ENCODE results near the gene SMIM15.

Gene SMIM15

DNA sequence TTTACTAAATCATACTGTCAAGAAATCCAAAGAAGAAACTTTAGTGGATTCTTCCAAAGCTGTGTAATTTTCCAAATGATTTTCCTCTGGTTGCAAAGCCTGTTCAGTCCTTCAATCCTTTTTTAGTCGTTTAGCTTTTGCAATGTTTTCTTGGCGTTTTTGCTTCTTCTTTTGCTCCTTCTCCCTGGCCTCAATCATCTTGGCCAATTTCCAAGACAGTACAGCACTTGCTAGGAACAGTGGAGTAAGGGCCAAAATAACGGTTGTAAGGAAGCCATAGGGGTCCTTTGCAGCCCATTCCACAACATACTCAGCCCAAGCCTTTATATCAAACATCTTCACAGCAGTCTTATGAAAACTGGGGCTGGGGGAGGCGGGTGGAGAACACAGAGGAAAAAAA is 2.4 kb downstream of the SMIM15 start:
- DNase-seq (ENCODE audit: low read depth): peak; percentile 26

DNA sequence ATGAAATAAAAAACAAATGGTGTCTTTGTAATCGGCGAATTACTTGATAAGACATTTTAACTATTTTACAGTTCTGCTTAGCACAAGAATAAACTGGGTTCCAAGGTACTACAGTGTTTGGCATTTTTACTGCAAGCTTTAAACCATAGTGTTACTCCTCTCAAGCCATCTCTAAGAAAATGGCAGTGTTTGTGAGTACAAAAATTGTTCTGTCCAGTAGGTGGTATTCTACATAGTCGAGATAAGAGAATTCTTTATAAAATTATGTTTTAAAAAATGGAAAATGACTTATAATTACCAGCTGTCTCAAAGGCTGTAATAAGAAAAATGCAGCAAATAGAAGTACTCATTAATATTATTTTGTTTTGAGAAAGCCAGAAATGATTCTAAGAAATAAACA is 3.2 kb downstream of the SMIM15 start:
- peak; percentile 26 for DNase-seq (ENCODE audit: low read depth)

DNA sequence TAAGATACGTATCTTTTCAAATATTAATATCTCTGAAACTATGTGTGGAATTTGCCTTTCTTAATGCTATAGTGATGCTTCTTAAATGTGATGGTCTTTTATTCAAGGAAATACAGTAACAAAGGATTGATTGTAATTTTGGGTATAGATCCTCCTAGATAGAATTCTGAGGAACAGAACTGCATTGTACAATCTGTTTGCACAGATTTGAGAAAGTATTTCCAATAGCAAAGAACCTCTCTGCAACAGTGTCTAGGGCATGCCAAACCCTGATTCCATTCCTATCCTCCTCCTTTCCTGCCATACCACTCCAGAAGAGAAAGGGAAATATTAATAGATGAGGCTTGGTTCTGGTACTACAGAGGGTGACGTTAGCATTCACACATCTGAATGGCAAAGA is 10.4 kb downstream of the SMIM15 start:
- DNase-seq (ENCODE audit: low read depth): no peak

DNA sequence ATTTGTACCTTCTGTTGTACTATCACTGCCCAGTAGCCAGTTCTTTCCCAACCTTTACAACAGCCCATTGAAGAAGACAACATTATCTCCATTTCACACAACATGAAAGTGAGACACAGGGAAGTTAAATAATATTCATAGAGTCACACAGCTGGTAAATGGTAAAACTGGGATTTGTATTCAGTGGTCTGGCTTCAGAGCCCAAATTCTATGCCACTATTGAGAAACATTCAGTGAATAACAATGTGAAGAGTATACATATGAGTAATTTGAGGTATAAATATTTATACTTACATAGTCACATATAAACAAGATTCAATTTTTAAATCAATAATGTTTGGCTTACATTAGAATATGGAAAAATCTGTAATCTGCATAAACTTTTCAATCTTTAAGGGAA is 13.8 kb downstream of the SMIM15 start:
- peak; percentile 50 for DNase-seq (ENCODE audit: low read depth)

DNA sequence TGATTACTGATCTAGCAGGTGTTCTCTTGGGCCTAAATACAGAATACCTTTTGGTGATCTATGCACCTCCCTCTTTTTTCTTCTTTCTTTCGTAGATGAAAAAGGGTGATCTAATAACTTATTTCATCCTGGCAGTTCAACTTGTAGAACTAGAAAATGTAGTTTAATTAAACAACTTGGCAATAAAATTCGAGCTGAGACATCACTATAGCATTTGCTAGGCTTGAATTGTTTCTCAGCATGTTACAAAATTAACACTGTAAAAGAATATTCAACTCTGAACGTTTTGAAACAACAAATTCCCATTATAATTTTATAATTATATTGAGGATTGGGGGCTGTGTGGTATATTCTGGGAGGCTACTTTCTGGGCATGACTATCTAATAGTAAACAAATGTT is 19.5 kb downstream of the SMIM15 start:
- no peak for DNase-seq (ENCODE audit: low read depth)

DNA sequence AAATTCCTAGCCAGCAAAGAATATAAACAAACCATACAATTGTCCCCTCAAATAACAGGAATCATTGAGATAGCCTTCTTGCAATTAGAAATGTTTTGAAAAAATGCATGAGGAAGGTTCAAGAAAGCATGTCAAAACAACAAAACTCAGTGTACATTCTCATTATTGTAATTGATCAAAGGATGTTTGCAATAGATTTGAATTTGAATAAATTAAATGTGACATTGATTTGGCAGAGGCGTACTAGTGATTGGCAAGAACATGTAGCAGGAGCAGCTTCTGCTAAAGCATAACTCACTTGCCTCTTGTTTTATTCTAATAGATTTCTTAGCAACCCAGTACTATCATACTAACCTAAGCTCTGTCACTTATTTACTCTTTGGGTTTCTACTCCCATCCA is 19.9 kb downstream of the SMIM15 start:
- no peak for DNase-seq (ENCODE audit: low read depth)

DNA sequence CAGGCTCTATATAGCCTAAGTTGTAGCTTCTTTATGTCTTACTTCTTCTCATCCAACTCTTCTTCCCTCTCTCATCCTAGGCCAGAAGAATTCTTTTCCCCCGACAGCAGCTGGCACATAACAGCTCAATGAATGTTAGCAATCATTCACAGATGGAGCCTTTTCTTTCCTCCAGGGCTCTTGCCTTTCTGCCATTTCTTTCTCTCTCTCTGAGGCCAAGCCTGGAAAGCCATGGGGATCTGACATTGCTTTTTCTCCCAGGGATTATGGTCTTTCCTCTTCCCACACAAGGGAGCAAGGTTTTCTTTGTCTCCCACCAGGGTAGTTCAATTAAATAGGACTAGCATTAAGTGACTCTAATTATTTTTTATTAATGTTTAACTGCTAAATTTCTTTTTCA is 20.5 kb downstream of the SMIM15 start:
- no peak for DNase-seq (ENCODE audit: low read depth)

DNA sequence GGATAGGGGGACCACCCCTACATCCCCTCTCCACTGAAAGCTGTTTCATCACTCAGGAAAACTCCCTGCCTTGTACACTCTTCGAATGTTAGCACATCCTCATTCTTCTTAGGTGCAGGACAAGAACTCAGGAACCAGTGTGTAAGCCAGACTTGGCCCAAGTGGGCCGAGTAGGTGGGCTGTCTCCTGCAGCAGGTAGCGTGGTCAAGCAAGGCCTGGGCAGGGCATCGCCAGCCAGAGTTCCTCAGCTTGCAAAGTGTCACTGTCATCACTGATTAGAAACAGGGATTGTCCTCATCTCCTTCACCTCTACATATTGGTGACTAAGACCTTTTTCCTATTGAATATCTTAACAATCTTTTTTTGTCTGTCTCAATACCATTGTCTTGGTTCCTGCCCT is 22.3 kb downstream of the SMIM15 start:
- no peak for DNase-seq (ENCODE audit: low read depth)

DNA sequence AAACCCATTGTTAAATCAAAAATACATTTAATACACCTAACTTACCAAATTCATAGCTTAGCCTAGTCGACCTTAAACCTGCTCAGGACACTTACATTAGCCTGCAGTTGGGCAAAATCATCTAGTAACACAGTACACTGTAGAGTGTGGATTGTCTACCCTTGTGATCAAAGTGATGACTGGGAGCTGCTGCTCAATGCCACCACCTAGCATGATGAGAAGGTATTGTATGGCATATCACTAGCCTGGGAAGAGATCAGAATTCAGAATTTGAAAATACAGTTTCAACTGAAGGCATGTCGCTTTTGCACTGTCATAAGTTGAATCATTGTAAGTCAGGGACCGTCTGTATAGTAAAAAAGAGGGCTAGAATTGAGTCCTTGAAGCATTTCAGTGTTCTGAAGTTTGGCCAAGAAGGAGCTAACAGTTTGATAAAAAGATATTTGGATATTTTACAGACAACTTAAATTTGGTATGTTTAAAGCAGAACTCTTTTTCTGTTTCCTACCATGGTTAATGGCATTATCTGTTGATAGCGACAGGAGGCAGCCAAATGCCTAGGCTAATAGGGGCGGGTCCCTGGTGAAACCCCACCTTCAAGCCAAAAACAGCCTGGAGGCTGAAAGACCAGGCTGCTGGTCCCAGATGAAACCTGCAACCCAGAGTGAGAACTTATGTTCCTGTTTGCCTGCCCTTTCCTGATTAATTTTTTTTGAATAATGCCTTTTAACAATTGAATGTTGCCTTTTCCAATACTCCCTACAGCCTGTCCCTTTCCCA is 23.0 kb downstream of the SMIM15 start:
- peak; percentile 42 for DNase-seq (ENCODE audit: low read depth)

DNA sequence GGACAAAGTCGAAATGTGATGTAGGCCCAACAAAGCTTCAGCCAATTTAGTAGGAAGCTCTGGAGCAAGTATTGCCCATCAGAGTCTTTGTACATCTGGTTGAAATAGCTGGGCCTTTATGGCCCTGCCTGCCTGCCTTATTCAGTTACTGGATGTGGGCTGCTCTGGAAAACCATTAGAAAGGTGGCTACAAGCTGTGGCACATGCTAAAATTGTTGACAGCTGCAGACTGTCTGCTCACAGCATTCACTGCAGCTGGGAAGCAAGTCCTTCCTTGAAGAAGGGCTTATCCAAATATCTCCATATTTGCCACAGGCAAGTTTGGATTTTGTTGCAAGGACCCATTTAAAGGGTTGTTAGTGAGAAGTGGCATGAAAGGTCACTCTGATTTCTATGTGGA is 24.4 kb downstream of the SMIM15 start:
- no peak for DNase-seq (ENCODE audit: low read depth)

DNA sequence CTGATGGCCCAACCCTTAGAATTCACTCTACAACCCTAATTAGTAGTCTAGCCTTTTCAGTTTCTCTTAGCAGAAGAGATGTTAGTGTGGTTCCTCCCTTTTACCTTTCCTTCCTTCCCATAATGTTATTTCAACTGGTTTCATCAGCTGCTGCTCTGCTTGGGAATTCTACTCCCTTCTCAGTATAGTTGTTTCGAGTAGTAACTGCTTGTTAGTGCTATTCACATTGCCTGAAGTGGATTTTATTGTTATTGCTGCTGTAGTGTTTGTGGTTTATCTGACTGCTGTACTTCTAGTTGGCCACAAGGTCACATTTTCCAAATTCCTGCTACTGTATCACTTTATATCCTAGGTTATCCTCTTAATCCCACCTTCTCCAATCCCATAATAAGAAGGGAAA is 29.7 kb downstream of the SMIM15 start:
- peak; percentile 33 for DNase-seq (ENCODE audit: low read depth)

DNA sequence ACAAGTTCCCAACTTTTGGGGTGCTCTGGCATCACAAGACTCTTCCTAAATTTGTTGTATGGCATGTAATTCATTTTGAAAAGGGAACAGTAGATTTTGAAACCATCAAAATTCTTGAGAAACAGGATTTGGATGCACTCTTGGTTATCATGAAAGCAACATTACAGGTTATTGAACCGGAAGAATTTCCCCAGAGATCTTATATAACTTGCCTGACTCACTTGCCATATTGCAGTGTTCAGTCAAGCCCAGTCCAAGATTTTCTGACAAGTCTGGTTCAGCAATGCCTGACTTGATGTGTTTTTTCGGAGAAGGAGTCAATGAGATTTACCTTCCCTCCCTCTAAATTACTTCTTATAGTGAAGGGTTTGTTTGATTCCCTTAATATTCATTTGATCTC is 32.0 kb downstream of the SMIM15 start:
- no peak for DNase-seq (ENCODE audit: low read depth)

DNA sequence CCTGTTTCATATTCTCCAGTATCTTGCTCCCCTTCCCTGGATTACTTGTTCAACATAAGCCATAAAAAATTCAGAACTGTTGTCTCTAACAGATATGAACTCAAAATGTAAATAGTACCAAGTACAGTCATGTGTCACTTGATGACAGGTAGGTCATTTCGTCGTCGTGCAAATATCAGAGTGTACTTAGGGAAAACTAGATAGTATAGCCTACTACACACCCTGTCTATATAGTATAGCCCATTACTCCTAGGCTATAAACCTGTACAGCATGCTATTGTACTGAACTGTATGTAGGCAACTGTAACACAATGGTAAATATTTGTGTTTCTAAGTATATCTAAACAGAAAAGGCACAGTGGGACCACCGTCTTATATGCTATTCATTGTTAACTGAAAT is 39.1 kb downstream of the SMIM15 start:
- DNase-seq (ENCODE audit: low read depth): no peak

DNA sequence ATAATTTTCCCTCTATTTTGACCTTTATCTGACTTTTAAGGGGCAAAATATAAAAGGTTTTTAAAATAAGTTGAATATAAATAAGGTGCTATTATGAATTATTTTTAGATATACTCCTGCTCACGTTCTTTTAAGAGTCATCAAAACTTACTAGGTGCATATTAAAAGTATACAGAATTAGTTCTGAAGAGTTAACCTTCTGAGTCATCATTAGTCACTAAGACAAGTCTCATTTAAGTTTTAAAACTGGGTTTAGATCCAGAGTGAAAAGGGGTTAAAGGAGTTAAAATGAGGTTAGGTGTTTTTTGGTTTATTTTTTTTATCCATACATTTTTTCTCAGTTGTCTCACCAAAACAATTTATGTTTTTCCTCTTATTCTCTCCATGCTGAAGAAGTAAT is 41.7 kb downstream of the SMIM15 start:
- DNase-seq (ENCODE audit: low read depth): peak; percentile 62

DNA sequence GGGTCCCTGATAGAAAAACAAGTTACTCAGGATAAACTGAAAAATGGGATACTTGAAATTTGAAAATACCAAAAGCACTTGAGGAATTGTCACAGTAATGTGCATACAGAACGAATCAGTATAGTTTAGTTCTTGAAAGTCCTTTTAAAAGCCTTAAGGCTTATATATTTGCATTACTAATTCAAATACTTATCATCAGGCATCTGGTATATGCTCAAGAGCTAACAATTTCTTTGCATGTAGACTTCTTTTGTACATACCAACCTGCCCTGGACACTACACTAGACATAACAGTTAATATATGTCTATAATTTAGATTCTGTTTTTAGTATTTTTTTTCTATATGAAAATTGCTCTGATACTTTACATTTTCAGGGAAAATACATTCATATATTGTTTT is 43.2 kb downstream of the SMIM15 start:
- no peak for DNase-seq (ENCODE audit: low read depth)

DNA sequence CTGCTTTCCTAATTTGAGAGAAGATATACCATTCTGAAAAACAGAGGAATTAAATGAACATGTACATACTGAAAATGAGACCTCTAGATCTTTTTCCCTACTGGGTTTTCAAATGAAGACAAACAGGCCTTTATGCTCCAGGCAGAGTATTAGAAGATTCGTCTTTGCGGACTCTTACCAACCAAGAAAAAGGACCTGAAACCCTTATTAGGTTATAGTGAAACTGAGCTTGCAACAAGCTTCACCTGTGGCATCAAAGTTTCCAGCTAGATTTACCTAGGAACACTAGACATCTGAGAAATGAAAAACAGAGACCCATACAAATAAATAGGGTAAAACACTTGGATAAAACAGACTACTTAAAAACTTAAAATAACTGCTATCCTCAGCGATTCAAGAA is 46.3 kb downstream of the SMIM15 start:
- DNase-seq (ENCODE audit: low read depth): no peak

DNA sequence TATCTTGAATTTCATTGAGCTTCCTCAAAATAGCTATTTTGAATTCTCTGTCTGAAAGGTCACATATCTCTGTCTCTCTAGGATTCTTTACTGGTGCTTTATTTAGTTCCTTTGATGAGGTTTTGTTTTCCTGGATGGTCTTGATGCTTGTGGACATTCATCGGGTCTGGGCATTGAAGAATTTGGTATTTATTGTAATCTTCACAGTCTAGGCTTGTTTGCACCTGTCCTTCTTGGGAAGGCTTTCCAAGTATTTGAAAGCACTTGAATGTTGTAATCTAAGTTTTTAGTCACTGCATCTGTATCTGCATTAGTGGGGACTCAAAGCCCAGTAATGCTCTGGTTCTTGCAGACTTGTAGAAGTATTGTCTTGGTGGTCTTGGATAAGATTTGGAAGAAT is 47.8 kb downstream of the SMIM15 start:
- DNase-seq (ENCODE audit: low read depth): no peak
